Islet precursor cell (in vitro differentiated cells): ENCODE measurements around the gene CHAMP1.

Experiments
- DNase-seq: peaks from one replicate; pipeline ENCODE4 v3.0.0-alpha.2; 2018

Gene CHAMP1

GRCh38 chr13:114314074-114314912 lies at the start of gene CHAMP1:
Gene CHAMP1, plus strand, starts transcription at chr13:114314503. Its CDS starts 9,340 bp downstream, at chr13:114323843.
- DNase-seq, result peak; percentile 96

- DNase-seq, result no peak
Measured at GRCh38 chr13:114264886-114265611, 49.3 kb upstream of the CHAMP1 start.

GRCh38 chr13:114266241-114266640 lies 48.1 kb upstream of the CHAMP1 start:
- DNase-seq, result no peak

- DNase-seq, result no peak
Measured at GRCh38 chr13:114268344-114269280, 45.7 kb upstream of the CHAMP1 start.

- no peak for DNase-seq
Measured at GRCh38 chr13:114269281-114269770, 45.0 kb upstream of the CHAMP1 start.

GRCh38 chr13:114272977-114273376 lies 41.3 kb upstream of the CHAMP1 start:
- DNase-seq, result no peak

- no peak for DNase-seq
Measured at GRCh38 chr13:114275304-114275703, 39.0 kb upstream of the CHAMP1 start.

- DNase-seq, result no peak
Measured at GRCh38 chr13:114279146-114279545, 35.2 kb upstream of the CHAMP1 start.

GRCh38 chr13:114279758-114280355 lies 34.4 kb upstream of the CHAMP1 start:
- no peak for DNase-seq

- peak; percentile 97 for DNase-seq
Measured at GRCh38 chr13:114281351-114282040, 32.8 kb upstream of the CHAMP1 start, which contains the start of gene UPF3A. Gene UPF3A, plus strand, starts transcription at chr13:114281601. Its CDS starts 39 bp downstream, at chr13:114281640.

GRCh38 chr13:114282041-114282670 lies 32.1 kb upstream of the CHAMP1 start:
- DNase-seq, result peak; percentile 72

- no peak for DNase-seq
Measured at GRCh38 chr13:114283576-114283975, 30.7 kb upstream of the CHAMP1 start.

- no peak for DNase-seq
Measured at GRCh38 chr13:114284680-114285079, 29.6 kb upstream of the CHAMP1 start.

- no peak for DNase-seq
Measured at GRCh38 chr13:114285166-114285808, 29.0 kb upstream of the CHAMP1 start.

- peak; percentile 71 for DNase-seq
Measured at GRCh38 chr13:114286808-114287207, 27.5 kb upstream of the CHAMP1 start.

GRCh38 chr13:114288157-114288591 lies 26.1 kb upstream of the CHAMP1 start:
- no peak for DNase-seq

GRCh38 chr13:114296448-114296847 lies 17.9 kb upstream of the CHAMP1 start:
- DNase-seq, result no peak

GRCh38 chr13:114296902-114297301 lies 17.4 kb upstream of the CHAMP1 start:
- DNase-seq, result no peak

GRCh38 chr13:114298866-114299265 lies 15.4 kb upstream of the CHAMP1 start:
- DNase-seq, result no peak

- DNase-seq, result no peak
Measured at GRCh38 chr13:114299604-114300305, 14.5 kb upstream of the CHAMP1 start.
